Measurements from ENCODE around the gene MLYCD.
A peak's percentile ranks its signal among the peaks of the same experiment; 100 is the strongest.

The MLYCD gene

GRCh38 chr16:83898463-83899271 lies at the start of gene MLYCD:
MLYCD (plus strand) TSS chr16:83899115; CDS start chr16:83899145, 30 bp downstream.
- DNase-seq: peak; percentile 38 to 65

- DNase-seq: no peak
Measured at GRCh38 chr16:83849421-83849820, 49.5 kb upstream of the MLYCD start.

DNA sequence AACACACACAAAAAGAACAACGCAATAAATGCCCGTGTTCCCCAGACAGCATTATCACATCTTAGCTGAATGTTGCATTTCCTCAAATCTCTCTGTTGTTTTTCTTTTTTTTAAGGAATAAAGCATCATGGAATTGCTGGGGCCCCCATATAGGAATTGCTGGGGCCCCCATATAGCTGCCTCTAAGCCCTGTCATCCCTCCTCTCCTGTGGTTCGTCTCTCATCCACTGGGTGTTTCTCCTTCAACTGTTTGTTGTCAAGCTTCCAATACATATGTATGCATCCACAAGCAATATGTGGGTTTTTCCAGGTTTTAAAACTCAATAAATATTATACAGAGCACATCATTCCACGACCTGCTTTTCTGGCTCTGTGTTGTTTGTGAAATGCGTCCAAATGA lies 48.0 kb upstream of the MLYCD start:
- DNase-seq: no peak

DNA sequence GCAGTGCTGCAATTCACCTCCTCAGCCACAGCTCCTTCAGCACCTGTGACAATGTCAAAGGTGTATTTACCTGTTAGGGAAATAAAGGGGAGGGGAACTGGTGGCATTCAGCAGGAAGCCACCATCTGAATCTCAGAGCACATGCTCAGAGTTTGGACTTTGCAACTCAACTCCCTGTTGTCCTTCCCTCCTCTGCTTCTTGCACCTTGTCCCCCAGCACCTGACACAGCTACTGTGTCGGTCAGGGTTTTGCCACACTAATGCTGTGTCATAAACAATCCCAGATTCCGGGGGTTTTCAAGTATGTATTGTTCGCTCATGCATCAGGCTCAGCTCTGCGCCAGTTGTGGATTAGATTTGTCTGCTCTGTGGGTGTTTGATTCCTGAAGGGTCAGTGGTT lies 47.4 kb upstream of the MLYCD start:
- no peak for DNase-seq

DNA sequence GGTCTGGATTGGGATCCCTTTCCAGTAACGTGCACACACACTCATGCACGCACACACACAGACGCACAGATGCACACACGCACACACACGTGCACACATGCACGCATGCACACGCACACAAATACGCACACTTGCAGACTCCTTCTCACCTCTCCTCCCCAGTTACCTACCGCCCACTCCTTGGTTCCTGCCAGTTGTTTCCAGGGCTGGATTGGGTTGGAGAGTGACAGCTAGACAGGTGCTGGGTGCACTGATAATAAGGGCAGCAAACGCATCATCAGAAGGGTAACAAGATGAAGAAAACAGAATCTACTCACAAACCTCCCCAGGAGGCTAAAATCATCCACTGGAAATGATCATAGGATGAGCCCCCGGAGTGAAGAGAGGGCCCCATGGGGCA lies 46.1 kb upstream of the MLYCD start:
- DNase-seq: no peak

DNA sequence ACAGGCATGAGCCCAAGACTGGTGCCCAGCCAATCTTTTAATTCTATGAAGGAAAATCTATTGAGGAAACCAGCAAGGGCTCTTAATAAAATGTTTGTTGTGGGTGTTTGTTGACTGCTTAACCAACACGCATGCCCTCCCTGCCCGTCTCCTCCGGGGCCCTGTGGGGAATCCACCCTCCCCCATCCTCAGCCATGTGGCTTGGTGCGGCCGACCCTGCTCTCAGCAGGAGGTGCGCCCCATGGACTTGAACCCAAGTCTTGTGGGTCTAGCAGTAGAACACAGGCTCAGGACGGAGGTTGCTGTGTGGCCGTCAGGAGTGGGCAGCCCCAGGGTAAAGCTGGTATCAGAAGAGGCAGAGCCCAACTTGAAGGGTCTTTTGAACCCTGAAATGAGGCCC lies 45.1 kb upstream of the MLYCD start:
- no peak for DNase-seq

DNA sequence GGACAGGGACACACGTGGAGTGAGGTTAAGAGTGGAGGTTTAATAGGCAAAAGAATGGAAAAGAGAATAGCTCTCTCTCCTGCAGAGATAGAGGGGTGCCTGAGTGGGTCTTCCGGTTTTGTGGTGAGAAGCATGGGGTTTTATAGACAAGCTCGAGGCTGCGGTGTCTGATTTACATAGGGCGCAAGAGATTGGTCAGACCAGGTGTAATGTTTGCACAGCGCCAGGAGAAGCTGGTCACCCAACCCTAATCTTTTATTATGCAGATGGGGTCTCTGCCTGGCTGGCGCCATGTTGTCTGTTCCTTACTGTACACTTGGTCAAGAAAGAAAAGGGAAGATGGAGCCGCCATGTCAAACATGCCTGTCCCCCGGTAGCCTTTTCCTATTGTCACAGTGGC lies 44.5 kb upstream of the MLYCD start:
- DNase-seq: no peak

GRCh38 chr16:83856792-83857191 lies 42.1 kb upstream of the MLYCD start:
- DNase-seq: no peak

- no peak for DNase-seq
Measured at GRCh38 chr16:83859265-83859664, 39.6 kb upstream of the MLYCD start.

GRCh38 chr16:83862661-83863060 lies 36.3 kb upstream of the MLYCD start:
- DNase-seq: no peak

GRCh38 chr16:83863682-83864081 lies 35.2 kb upstream of the MLYCD start:
- DNase-seq: no peak

GRCh38 chr16:83870830-83871229 lies 28.1 kb upstream of the MLYCD start:
- no peak for DNase-seq

GRCh38 chr16:83878838-83879237 lies 20.1 kb upstream of the MLYCD start:
- DNase-seq: peak; percentile 0 to 7

DNA sequence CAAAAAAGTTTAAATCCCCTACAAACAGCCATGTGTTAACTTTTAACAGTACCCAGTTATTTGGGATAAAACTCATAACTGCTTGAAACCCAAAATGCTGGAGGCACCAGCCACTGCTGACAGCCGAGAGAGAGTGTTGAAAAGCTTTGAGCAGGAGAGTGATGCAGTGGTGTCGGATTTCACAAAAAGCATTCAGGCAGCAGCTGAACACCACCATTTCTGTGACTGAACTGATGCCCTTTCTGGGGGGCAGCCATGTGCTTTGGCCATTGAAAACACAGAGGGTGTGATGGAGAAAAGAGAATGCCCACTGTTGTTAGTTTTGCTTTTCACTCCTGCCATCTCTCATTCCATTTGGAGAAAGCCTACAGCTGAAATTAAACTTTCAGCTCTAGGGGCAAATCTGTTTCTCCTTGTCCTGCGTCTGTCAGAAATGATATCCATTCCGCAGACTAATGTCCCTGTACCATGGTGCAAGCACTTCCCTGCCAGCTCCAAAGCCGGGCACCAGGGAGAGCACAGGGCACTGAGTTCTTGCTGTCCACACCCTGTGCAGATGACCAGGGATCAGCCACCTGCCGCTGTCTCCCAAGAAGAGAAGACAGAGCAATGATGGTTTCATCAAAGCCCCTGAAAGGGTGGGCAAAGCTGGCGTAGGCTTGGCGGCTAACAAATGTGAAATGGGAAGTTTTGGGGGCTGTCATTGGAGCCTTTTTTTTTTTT lies 16.6 kb upstream of the MLYCD start:
- DNase-seq: no peak

GRCh38 chr16:83886199-83886971 lies 12.5 kb upstream of the MLYCD start:
- no peak for DNase-seq

GRCh38 chr16:83887080-83887479 lies 11.8 kb upstream of the MLYCD start:
- peak in 1 of 2 experiments; percentile 7 for DNase-seq

GRCh38 chr16:83887564-83887963 lies 11.4 kb upstream of the MLYCD start:
- no peak for DNase-seq

- no peak for DNase-seq
Measured at GRCh38 chr16:83888672-83889044, 10.3 kb upstream of the MLYCD start.

- DNase-seq: no peak
Measured at GRCh38 chr16:83890359-83890758, 8.6 kb upstream of the MLYCD start.

GRCh38 chr16:83891742-83892141 lies 7.2 kb upstream of the MLYCD start:
- DNase-seq: no peak

GRCh38 chr16:83895243-83895642 lies 3.7 kb upstream of the MLYCD start:
- no peak for DNase-seq

GRCh38 chr16:83895942-83896341 lies 3.0 kb upstream of the MLYCD start:
- DNase-seq: no peak

DNA sequence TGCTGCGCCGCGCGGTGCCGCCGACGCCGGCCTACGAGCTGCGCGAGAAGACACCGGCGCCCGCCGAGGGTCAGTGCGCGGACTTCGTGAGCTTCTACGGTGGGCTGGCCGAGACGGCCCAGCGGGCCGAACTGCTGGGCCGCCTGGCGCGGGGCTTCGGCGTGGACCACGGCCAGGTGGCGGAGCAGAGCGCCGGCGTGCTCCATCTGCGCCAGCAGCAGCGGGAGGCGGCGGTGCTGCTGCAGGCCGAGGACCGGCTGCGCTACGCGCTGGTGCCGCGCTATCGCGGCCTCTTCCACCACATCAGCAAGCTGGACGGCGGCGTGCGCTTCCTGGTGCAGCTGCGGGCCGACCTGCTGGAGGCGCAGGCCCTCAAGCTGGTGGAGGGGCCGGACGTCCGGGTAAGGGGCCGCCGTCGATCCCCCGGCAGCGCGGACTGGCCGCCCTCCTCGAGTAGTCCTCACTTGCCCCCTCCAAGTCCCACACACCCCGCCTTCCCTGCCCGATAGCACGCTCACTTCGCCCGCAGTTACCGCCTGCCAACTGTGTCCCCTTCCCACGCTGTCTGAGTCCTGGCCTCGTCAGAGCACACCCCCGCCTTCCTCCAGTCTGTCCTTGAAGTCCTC lies 470 bp downstream of the MLYCD start:
- peak; percentile 12 to 26 for DNase-seq
